Transverse colon (tissue), 4 donors: ENCODE results near the gene ZNF112.

Source experiments
- EP300 ChIP-seq: sonication (generic); formaldehyde crosslinking; IDR thresholded peaks from one replicate; pipeline ENCODE4 v1.6.1; 2017; ENCODE audit warnings: antibody characterized with exemption, low read depth
- POLR2A ChIP-seq: fragments of 450-650 bp; IDR thresholded peaks from one replicate; pipeline ENCODE4 v1.6.1; 2016; ENCODE audit warnings: antibody characterized with exemption, mild to moderate bottlenecking, moderate library complexity
- POLR2AphosphoS5 ChIP-seq, 3 donors: sonication (generic); formaldehyde crosslinking; IDR thresholded peaks; one replicate each; pipeline ENCODE4 v1.6.1; 2016; ENCODE audit warnings: antibody characterized with exemption in 3 of 3
- TF ChIP-seq, protein P1 (sequence below), 5 experiments: fragments of 200-600 bp in 3 of 5; fragments of 450-650 bp in 2 of 5; sonication (generic) in 3 of 5; IDR thresholded peaks; 1 replicate in 2 of 5; 2 replicates in 3 of 5; pipeline ENCODE4 v1.5.1; 2016 to 2017; ENCODE audit warnings: antibody characterized with exemption in 5 of 5, inconsistent platforms in 3 of 5, mild to moderate bottlenecking in 2 of 5, moderate library complexity in 1 of 5

DNA sequence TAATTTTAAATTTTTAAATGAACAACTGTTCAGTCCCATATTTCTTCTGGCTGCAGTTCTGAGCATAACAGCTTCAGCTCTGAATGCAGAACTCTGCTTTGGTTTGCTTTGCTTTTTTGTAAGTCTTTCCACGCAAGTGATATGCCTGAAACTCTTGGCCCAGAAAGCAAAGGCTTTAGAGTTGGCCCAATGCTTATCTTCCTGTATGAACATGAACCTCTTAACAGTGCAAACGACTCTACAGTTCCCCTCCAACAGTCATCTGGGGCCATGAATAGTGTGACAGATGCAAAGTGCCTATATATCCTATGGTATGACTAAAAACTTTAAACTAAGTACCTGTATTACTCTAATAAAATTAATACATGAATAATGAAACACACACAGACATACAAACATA lies 14.7 kb downstream of the ZNF112 start:
- TF ChIP-seq, protein P1, sequence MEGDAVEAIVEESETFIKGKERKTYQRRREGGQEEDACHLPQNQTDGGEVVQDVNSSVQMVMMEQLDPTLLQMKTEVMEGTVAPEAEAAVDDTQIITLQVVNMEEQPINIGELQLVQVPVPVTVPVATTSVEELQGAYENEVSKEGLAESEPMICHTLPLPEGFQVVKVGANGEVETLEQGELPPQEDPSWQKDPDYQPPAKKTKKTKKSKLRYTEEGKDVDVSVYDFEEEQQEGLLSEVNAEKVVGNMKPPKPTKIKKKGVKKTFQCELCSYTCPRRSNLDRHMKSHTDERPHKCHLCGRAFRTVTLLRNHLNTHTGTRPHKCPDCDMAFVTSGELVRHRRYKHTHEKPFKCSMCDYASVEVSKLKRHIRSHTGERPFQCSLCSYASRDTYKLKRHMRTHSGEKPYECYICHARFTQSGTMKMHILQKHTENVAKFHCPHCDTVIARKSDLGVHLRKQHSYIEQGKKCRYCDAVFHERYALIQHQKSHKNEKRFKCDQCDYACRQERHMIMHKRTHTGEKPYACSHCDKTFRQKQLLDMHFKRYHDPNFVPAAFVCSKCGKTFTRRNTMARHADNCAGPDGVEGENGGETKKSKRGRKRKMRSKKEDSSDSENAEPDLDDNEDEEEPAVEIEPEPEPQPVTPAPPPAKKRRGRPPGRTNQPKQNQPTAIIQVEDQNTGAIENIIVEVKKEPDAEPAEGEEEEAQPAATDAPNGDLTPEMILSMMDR (IDR thresholded peaks at IDR 0.05) = no peak
- TF ChIP-seq EP300 (no peak), POLR2AphosphoS5 (IDR thresholded peaks at IDR 0.05) (no peak), POLR2A (no peak)
